Mononuclear cell (primary cell): ENCODE measurements around the gene MBD4. TPM values are rescaled to one million over a fixed set of nuclear protein-coding genes. Genes with fewer than 3 reads are reported as not detected.
A peak's percentile ranks its signal among the peaks of the same experiment; 100 is the strongest.

ENCODE experiments used
- H3K27me3 ChIP-seq: 2 replicates; pipeline ENCODE4 v1.6.0; 2011; ENCODE audit warnings: low read length, control low read depth; ENCODE audit not compliant: insufficient read depth
- H3K4me1 ChIP-seq: 2 replicates; pipeline ENCODE4 v1.5.1; 2011; ENCODE audit warnings: mild to moderate bottlenecking, low read length, control low read depth; ENCODE audit not compliant: insufficient read depth
- H3K4me3 ChIP-seq: 2 replicates; pipeline ENCODE4 v1.5.1; 2011; ENCODE audit warnings: mild to moderate bottlenecking, low read length, moderate library complexity
- H3K9me3 ChIP-seq: 2 replicates; pipeline ENCODE4 v1.5.1; 2011; ENCODE audit warnings: low read depth, mild to moderate bottlenecking, control low read depth, low read length
- total RNA-seq: library from RNA; depleted of rRNA; stranded (reverse); fragments of >200 nt; gene quantifications from one replicate; pipeline ENCODE4 v1.2.3, GENCODE V29; 2012

The MBD4 gene
- total RNA-seq, 1 donor: 60.2 TPM

DNA sequence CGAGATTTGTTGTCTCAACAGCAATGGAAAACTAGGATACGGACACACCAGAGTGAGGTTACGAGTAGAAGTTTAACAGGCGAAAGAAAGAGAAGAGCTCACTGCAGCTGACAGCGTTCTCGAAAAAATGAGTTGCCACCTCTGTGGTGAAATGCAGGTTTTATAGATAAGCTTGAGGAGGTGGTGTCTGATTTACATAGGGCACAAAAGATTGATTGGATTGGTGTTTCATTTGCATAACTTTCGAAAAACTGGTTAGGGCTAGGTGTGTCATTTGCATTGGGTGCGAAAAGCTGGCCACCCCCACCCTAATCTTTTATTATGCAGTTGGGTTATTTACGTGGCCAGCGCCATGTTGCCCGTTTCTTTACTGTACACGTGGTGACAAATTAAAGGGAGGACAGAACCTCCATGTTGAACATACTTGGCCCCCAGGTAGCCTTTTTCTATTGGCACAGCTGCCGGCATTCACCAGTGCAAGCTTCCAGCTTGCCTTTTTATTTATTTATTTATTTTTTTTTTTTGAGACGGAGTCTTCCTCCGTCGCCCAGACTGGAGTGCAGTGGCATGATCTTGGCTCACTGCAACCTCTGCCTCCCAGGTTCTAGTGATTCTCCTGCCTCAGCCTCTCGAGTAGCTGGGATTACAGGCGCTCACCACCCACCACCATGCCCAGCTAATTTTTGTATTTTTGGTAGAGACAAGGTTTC is 8.6 kb upstream of the MBD4 start:
- Histone ChIP-seq H3K9me3 (no peaks in the 10 kb centered on the region), H3K4me3 (no peak overlapping the region), H3K4me1 (peaks cover 15% of the 10 kb centered on the region), H3K27me3 (no peaks in the 10 kb centered on the region)

DNA sequence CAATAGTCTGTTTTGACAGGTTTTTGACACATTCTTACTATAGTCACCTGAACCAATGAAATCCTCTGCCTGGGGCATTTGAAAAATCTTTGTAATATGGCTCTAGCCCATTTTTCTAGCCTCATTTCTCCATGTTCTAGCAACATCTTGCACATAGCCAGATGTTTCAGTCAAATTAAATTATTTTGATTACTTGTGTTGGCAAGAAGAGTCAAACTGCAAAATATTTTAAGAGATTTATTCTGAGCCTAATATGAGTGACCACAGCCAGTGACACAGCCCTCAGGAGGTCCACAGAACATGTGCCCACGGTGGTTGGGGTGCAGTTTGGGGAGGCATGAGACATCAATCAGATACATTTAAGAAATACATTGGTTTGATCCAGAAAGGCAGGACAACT is 7.2 kb upstream of the MBD4 start:
- H3K4me3 ChIP-seq: no peak overlapping the region
- no peaks in the 10 kb centered on the region for H3K27me3 ChIP-seq
- H3K4me1 ChIP-seq: peaks cover 27% of the 10 kb centered on the region
- no peaks in the 10 kb centered on the region for H3K9me3 ChIP-seq

DNA sequence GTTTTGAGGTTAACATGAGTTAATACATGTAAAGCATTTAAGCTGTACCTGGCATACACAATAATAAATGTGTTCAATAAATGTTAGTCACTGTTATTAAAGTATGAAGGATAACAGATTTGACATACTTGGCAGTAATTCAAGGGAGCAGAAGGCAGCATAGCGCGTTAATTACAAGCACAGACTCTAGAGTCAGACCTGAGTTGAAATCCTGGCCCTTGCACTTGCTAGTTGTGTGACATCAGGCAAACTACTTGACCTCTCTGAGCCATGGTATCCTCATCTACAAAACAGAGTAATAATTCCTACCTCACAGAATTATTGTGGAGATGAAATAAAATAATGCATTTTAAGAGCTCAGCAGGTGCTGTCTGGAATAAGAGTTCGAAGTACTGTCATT is 5.7 kb upstream of the MBD4 start:
- H3K27me3 ChIP-seq: no peaks in the 10 kb centered on the region
- no peak overlapping the region for H3K4me3 ChIP-seq
- H3K9me3 ChIP-seq: no peaks in the 10 kb centered on the region
- peaks cover 42% of the 10 kb centered on the region for H3K4me1 ChIP-seq

GRCh38 chr3:129442947-129443346 is 3.2 kb upstream of the MBD4 start:
- Histone ChIP-seq H3K4me3 (no peak overlapping the region), H3K4me1 (peaks cover 56% of the 10 kb centered on the region), H3K9me3 (no peaks in the 10 kb centered on the region), H3K27me3 (no peaks in the 10 kb centered on the region)

GRCh38 chr3:129442486-129442885 is 2.7 kb upstream of the MBD4 start:
- peaks cover 61% of the 10 kb centered on the region for H3K4me1 ChIP-seq
- no peaks in the 10 kb centered on the region for H3K9me3 ChIP-seq
- H3K4me3 ChIP-seq: no peak overlapping the region
- no peaks in the 10 kb centered on the region for H3K27me3 ChIP-seq

GRCh38 chr3:129441782-129442181 is 2.0 kb upstream of the MBD4 start:
- H3K27me3 ChIP-seq: no peaks in the 10 kb centered on the region
- no peaks in the 10 kb centered on the region for H3K9me3 ChIP-seq
- no peak overlapping the region for H3K4me3 ChIP-seq
- H3K4me1 ChIP-seq: peaks cover 65% of the 10 kb centered on the region

DNA sequence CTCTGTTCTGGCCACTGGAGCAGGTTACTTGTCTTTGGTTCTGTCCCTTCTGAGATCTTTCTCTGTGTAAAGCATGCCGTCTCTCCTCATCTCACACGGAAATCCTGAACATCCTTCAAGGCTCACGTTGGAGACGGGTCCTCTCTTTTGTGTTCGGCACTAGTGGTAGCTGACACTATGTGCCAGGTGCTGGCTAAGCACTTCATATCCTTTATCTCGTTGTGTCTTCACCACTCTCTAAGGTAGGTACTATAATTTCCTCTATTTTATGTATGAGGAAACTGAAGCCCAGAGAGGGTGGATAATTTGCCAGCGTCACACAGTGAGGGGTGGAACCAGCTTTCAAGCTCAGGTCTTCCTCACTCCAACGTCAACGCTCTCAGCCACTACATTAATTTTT is 1.5 kb upstream of the MBD4 start:
- no peak overlapping the region for H3K4me3 ChIP-seq
- H3K9me3 ChIP-seq: no peaks in the 10 kb centered on the region
- peaks cover 71% of the 10 kb centered on the region for H3K4me1 ChIP-seq
- no peaks in the 10 kb centered on the region for H3K27me3 ChIP-seq

DNA sequence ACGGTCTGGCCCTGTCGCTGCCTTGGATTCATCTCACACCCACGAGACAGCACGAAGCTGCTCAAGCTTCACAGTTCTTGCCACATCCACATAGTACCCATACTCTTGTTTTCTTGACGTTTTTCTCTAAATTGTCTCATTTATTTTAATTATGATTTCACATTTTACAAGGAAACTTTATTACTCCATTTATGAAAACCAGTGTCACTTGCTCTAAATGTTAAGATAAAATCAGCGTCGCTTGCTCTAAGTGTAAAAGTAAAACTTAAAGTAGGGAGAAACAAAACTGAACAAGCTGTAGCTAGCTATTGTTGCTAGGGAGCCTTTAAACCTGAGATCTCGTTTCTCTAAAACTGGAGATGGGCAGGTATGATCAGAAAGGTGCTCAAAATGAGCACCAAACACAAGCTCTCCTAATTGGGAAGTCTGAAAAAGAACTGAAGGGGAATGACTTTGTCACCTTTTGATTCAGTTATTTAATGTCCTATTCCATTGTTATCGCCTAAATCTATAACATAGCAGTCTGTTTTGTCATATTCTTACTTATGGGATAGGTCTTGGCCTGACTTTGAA is 956 bp upstream of the MBD4 start:
- Histone ChIP-seq H3K27me3 (no peaks in the 10 kb centered on the region), H3K4me3 (peak overlapping the region; percentile 97), H3K9me3 (no peaks in the 10 kb centered on the region), H3K4me1 (peaks cover 75% of the 10 kb centered on the region)

GRCh38 chr3:129439226-129439816 is 427 bp downstream of the MBD4 start:
- H3K4me1 ChIP-seq: peaks cover 73% of the 10 kb centered on the region
- no peaks in the 10 kb centered on the region for H3K9me3 ChIP-seq
- H3K27me3 ChIP-seq: no peaks in the 10 kb centered on the region
- peak overlapping the region; percentile 97 for H3K4me3 ChIP-seq

DNA sequence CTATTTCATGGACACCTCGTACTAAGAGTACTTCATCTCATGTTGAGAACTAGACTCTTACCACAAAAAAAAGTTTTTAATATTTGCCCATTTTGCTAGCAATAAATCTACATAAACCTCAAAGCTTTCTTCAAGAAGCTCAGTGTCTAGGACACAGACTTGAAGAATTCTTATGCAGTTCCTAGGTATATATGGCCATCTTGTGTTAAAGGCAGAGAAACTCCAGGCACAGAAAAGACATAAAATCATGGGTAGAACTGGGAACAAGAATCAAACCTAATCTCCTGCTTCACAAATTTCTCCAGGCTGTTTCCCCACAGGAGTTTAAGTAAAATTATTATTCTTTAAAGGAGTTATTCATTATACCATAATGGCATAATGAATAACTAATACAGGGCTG is 4.4 kb downstream of the MBD4 start:
- H3K9me3 ChIP-seq: no peaks in the 10 kb centered on the region
- H3K27me3 ChIP-seq: no peaks in the 10 kb centered on the region
- H3K4me1 ChIP-seq: peaks cover 38% of the 10 kb centered on the region
- no peak overlapping the region for H3K4me3 ChIP-seq

- H3K4me3 ChIP-seq: no peak overlapping the region
- H3K4me1 ChIP-seq: peaks cover 35% of the 10 kb centered on the region
- no peaks in the 10 kb centered on the region for H3K9me3 ChIP-seq
- H3K27me3 ChIP-seq: no peaks in the 10 kb centered on the region
These were observed 5.6 kb downstream of the MBD4 start for GRCh38 chr3:129434140-129434539.

DNA sequence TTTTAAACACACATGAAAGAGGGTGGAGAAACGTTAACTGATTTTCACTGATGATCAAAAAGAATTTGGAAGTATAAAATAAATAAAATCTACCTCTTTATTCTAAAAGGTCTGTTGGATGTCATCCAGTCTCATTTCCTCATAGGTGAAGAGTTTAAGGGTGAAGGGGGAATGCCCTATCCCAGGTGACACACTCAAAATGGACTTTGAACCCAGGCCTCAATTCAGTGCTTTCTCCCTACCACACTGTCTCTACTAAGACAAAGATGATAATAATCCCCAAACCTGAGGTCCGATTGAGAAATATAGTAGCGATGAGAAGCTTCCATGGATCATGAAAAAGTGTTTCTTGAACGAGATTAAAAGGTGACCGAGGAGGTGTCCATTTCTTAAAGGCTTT is 6.2 kb downstream of the MBD4 start:
- H3K9me3 ChIP-seq: no peaks in the 10 kb centered on the region
- H3K4me1 ChIP-seq: peaks cover 33% of the 10 kb centered on the region
- H3K4me3 ChIP-seq: no peak overlapping the region
- no peaks in the 10 kb centered on the region for H3K27me3 ChIP-seq

GRCh38 chr3:129432671-129433070 is 7.1 kb downstream of the MBD4 start:
- Histone ChIP-seq H3K4me3 (no peak overlapping the region), H3K4me1 (peaks cover 34% of the 10 kb centered on the region), H3K9me3 (no peaks in the 10 kb centered on the region), H3K27me3 (no peaks in the 10 kb centered on the region)

DNA sequence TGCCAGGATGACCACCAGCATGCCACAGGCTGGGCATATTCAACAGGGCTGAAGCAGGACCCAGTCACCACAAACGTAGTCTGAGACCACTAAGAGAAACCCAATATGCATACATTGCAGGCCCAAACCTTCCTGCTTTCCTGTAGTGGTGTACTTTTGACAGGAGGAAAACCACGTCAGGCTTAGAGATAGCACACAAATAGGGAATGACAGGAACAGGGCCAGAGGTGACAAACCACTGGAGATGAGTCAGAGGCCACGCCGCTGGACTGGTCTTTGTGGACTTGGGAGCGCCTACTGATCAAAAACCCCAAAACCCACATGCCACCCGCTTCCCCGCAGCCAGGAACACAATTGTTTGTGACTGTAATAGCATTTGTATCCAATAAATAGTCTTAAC is 7.7 kb downstream of the MBD4 start:
- Histone ChIP-seq H3K4me3 (no peak overlapping the region), H3K4me1 (peaks cover 36% of the 10 kb centered on the region), H3K27me3 (no peaks in the 10 kb centered on the region), H3K9me3 (no peaks in the 10 kb centered on the region)

- Histone ChIP-seq H3K9me3 (no peaks in the 10 kb centered on the region), H3K4me1 (peaks cover 18% of the 10 kb centered on the region), H3K27me3 (no peaks in the 10 kb centered on the region), H3K4me3 (no peak overlapping the region)
These were observed 10.1 kb downstream of the MBD4 start for GRCh38 chr3:129429602-129430001.

DNA sequence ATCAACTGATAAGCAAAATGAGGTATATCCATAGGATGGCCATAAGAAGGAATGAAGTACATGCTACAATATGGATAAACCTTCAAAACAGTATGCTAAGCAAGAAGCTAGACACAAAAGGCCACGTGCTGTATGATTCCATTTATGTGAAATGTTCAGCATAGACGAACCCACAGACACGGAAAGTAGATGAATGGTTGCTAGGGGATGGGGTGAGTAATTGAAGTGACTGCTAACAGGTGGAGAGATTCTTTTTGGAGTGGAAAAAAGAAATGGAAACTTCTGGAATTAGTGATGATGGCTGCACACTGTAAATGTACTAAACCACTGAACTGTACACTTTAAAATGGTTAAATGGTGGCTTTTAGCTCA is 10.7 kb downstream of the MBD4 start:
- H3K4me3 ChIP-seq: no peak overlapping the region
- H3K4me1 ChIP-seq: peaks cover 20% of the 10 kb centered on the region
- no peaks in the 10 kb centered on the region for H3K27me3 ChIP-seq
- H3K9me3 ChIP-seq: no peaks in the 10 kb centered on the region
